H1 (cell line): Measurements from ENCODE around the gene TPSG1. TPM values are rescaled to one million over a fixed set of nuclear protein-coding genes. Genes with fewer than 3 reads are reported as not detected.

Source experiments
- CTCF ChIA-PET: fragments of 300-600 bp; sonication (Branson Sonifier 250); formaldehyde crosslinking; loops from one replicate; lab custom pipeline; 2021; ENCODE audit not compliant: partially characterized antibody; lab: Charles Lee
- POLR2A ChIA-PET: fragments of 300-600 bp; sonication (Branson Sonifier 250); formaldehyde crosslinking; loops from one replicate; lab custom pipeline; 2021; ENCODE audit warnings: inconsistent platforms; ENCODE audit not compliant: partially characterized antibody; lab: Charles Lee
- DNase-seq, 2 experiments: peaks; one replicate each; pipeline versions ENCODE4 v3.0.0 to v3.0.0-alpha.2; 2010 to 2022; ENCODE audit warnings: low spot score in 2 of 2, low read depth in 1 of 2, mixed read lengths in 1 of 2
- FAIRE-seq: peaks from 2 replicates; lab custom pipeline; 2011; peaks lifted over from hg19 to GRCh38; lab: Jason Lieb, UNC
- H2AFZ ChIP-seq: 2 replicates; pipeline ENCODE4 v1.8.1; 2012; ENCODE audit warnings: low read length, inconsistent platforms
- H2AK5ac ChIP-seq: 2 replicates; pipeline ENCODE4 v1.6.1; 2013; ENCODE audit warnings: low read depth, low read length
- H2BK120ac ChIP-seq: replicated peaks from 2 replicates; pipeline ENCODE3; 2013; ENCODE audit warnings: low read depth, low read length, inconsistent platforms
- H2BK12ac ChIP-seq: 2 replicates; pipeline ENCODE4 v1.6.1; 2013; ENCODE audit warnings: low read depth, low read length
- H2BK15ac ChIP-seq: 2 replicates; pipeline ENCODE4 v1.6.1; 2013; ENCODE audit warnings: low read length
- H2BK20ac ChIP-seq: 2 replicates; pipeline ENCODE4 v1.6.1; 2013; ENCODE audit warnings: low read length
- H2BK5ac ChIP-seq: 2 replicates; pipeline ENCODE4 v1.6.1; 2013; ENCODE audit warnings: low read depth, low read length
- H3K14ac ChIP-seq: 2 replicates; pipeline ENCODE4 v1.6.1; 2013; ENCODE audit warnings: inconsistent platforms; ENCODE audit not compliant: insufficient read length
- H3K18ac ChIP-seq: 2 replicates; pipeline ENCODE4 v1.6.1; 2013; ENCODE audit warnings: low read length; ENCODE audit errors: extremely low read depth
- H3K23ac ChIP-seq: 2 replicates; pipeline ENCODE4 v1.6.1; 2013; ENCODE audit warnings: inconsistent platforms; ENCODE audit not compliant: insufficient read length
- H3K23me2 ChIP-seq: 2 replicates; pipeline ENCODE4 v1.6.1; 2013; ENCODE audit warnings: low read depth, low read length
- H3K27ac ChIP-seq: 2 replicates; pipeline ENCODE4 v1.6.1; 2011; ENCODE audit warnings: low read depth, low read length, inconsistent platforms
- H3K27me3 ChIP-seq, 4 experiments: replicated peaks in 1 of 4; 1 replicate in 1 of 4; 2 replicates in 3 of 4; pipeline versions ENCODE4 v1.6.1 to v1.8.1; 2011 to 2013; ENCODE audit warnings: low read length in 3 of 4, mild to moderate bottlenecking in 3 of 4, inconsistent platforms in 2 of 4, mixed read lengths in 2 of 4, moderate library complexity in 1 of 4; ENCODE audit not compliant: control insufficient read depth in 3 of 4, insufficient read depth in 3 of 4; ENCODE audit errors: extremely low read depth in 1 of 4
- H3K36me3 ChIP-seq, 4 experiments: 2 replicates each; pipeline versions ENCODE4 v1.6.1 to v1.8.1; 2011 to 2013; ENCODE audit warnings: mild to moderate bottlenecking in 4 of 4, low read length in 3 of 4, moderate library complexity in 2 of 4, control low read depth in 1 of 4, inconsistent platforms in 1 of 4; ENCODE audit not compliant: insufficient read depth in 4 of 4, control insufficient read depth in 2 of 4
- H3K4ac ChIP-seq: replicated peaks from 2 replicates; pipeline ENCODE3; 2013; ENCODE audit warnings: low read length, low read depth, mixed read lengths, inconsistent platforms; ENCODE audit not compliant: insufficient read length
- H3K4me1 ChIP-seq, 4 experiments: replicated peaks in 1 of 4; 1 replicate in 1 of 4; 2 replicates in 3 of 4; pipeline versions ENCODE4 v1.6.1 to v1.8.1; 2011 to 2013; ENCODE audit warnings: low read length in 3 of 4, inconsistent platforms in 2 of 4, mixed read lengths in 1 of 4; ENCODE audit not compliant: insufficient read depth in 4 of 4, control insufficient read depth in 3 of 4
- H3K4me2 ChIP-seq, 2 experiments: 2 replicates each; pipeline versions ENCODE4 v1.6.1 to v1.8.1; 2011 to 2013; ENCODE audit warnings: low read depth in 2 of 2, low read length in 2 of 2, control low read depth in 1 of 2, inconsistent platforms in 1 of 2, mild to moderate bottlenecking in 1 of 2; ENCODE audit not compliant: insufficient read depth in 1 of 2
- H3K4me3 ChIP-seq, 4 experiments: fragments of 200-600, 300-600 bp in 1 of 4; sonication (generic), shearing (Covaris generic), sonication (Bioruptor Twin) in 1 of 4; 2 replicates each; pipeline versions ENCODE4 v1.5.1 to v1.8.1; 2011 to 2016; ENCODE audit warnings: low read length in 4 of 4, low read depth in 3 of 4, control low read depth in 2 of 4, inconsistent platforms in 2 of 4, mild to moderate bottlenecking in 2 of 4, mixed read lengths in 1 of 4, moderate library complexity in 1 of 4; ENCODE audit not compliant: insufficient read depth in 2 of 4; ENCODE audit errors: extremely low read depth in 1 of 4
- H3K56ac ChIP-seq: replicated peaks from 2 replicates; pipeline ENCODE3; 2013; ENCODE audit warnings: low read depth, mild to moderate bottlenecking, mixed read lengths, low read length, inconsistent platforms; ENCODE audit not compliant: insufficient read length
- H3K79me1 ChIP-seq: 2 replicates; pipeline ENCODE4 v1.6.1; 2013; ENCODE audit warnings: low read depth, low read length, control low read depth
- H3K79me2 ChIP-seq, 2 experiments: 2 replicates each; pipeline versions ENCODE4 v1.6.1 to v1.8.1; 2012 to 2013; ENCODE audit warnings: low read length in 2 of 2, mild to moderate bottlenecking in 2 of 2, inconsistent platforms in 1 of 2; ENCODE audit not compliant: insufficient read depth in 2 of 2, control insufficient read depth in 1 of 2
- H3K9ac ChIP-seq, 4 experiments: replicated peaks in 1 of 4; 1 replicate in 1 of 4; 2 replicates in 3 of 4; pipeline versions ENCODE4 v1.6.1 to v1.8.1; 2011 to 2013; ENCODE audit warnings: low read depth in 3 of 4, low read length in 3 of 4, control low read depth in 2 of 4, mild to moderate bottlenecking in 2 of 4, moderate library complexity in 2 of 4, inconsistent platforms in 1 of 4; ENCODE audit errors: extremely low read depth in 1 of 4
- H3K9me3 ChIP-seq, 2 experiments: 2 replicates each; pipeline versions ENCODE4 v1.6.1 to v1.8.1; 2012 to 2013; ENCODE audit warnings: mild to moderate bottlenecking in 2 of 2, moderate library complexity in 2 of 2, control low read depth in 1 of 2, inconsistent platforms in 1 of 2, low read depth in 1 of 2, low read length in 1 of 2, mixed read lengths in 1 of 2; ENCODE audit not compliant: insufficient read depth in 2 of 2
- H4K20me1 ChIP-seq, 2 experiments: replicated peaks in 1 of 2; 2 replicates each; pipeline versions ENCODE3 to v1.8.1; 2011 to 2013; ENCODE audit warnings: inconsistent platforms in 2 of 2, low read length in 2 of 2, mild to moderate bottlenecking in 1 of 2; ENCODE audit not compliant: insufficient read depth in 2 of 2, control insufficient read depth in 1 of 2
- H4K5ac ChIP-seq: 2 replicates; pipeline ENCODE4 v1.6.1; 2013; ENCODE audit warnings: low read length, low read depth, mixed read lengths, inconsistent platforms; ENCODE audit not compliant: insufficient read length
- H4K8ac ChIP-seq: 2 replicates; pipeline ENCODE4 v1.8.0; 2013; ENCODE audit warnings: mild to moderate bottlenecking, moderate library complexity, low read length, inconsistent platforms; ENCODE audit not compliant: insufficient read depth; ENCODE audit errors: extremely low read depth
- H4K91ac ChIP-seq: replicated peaks from 2 replicates; pipeline ENCODE3; 2013; ENCODE audit warnings: low read length, mixed read lengths, inconsistent platforms; ENCODE audit not compliant: insufficient read length
- CEBPB ChIP-seq: IDR thresholded peaks from 2 replicates; pipeline ENCODE4 v1.6.1; 2012; ENCODE audit warnings: low read depth, low read length
- CHD1 ChIP-seq: IDR thresholded peaks from 2 replicates; pipeline ENCODE4 v1.6.1; 2012; ENCODE audit warnings: low read depth, low read length, improper control_type of control experiment
- EP300 ChIP-seq, 2 experiments: IDR thresholded peaks; 1 replicate in 1 of 2; 2 replicates in 1 of 2; pipeline ENCODE4 v1.6.1; 2011 to 2012; ENCODE audit warnings: low read depth in 2 of 2, low read length in 2 of 2, mild to moderate bottlenecking in 2 of 2, borderline replicate concordance in 1 of 2, inconsistent platforms in 1 of 2, moderate library complexity in 1 of 2
- HDAC2 ChIP-seq, 2 experiments: fragments of 300-600 bp in 1 of 2; sonication (generic) in 1 of 2; IDR thresholded peaks; 2 replicates each; pipeline ENCODE4 v1.6.1; 2011 to 2012; ENCODE audit warnings: low read depth in 2 of 2, low read length in 2 of 2, mild to moderate bottlenecking in 2 of 2, moderate library complexity in 2 of 2, borderline replicate concordance in 1 of 2, inconsistent platforms in 1 of 2
- YY1 ChIP-seq: IDR thresholded peaks from 2 replicates; pipeline ENCODE4 v1.6.1; 2011; ENCODE audit warnings: low read depth, mild to moderate bottlenecking, low read length
- whole genome bisulfite sequencing, 2 experiments: shearing (Covaris generic) in 1 of 2; methylation state at CpG; one replicate each; pipeline versions ENCODE4 v1.1.6 to v1.1.7; 2013 to 2015; ENCODE audit warnings: low lambda C conversion rate in 2 of 2, mixed read lengths in 2 of 2, inconsistent platforms in 1 of 2, low coverage in 1 of 2, missing lambda C conversion rate in 1 of 2; ENCODE audit not compliant: insufficient replicate concordance in 2 of 2, insufficient coverage in 1 of 2, insufficient read length in 1 of 2; ENCODE audit errors: extremely low coverage in 1 of 2, missing lambda C conversion rate in 1 of 2; 5-methylcytosine and 5-hydroxymethylcytosine counted together
- polyA plus RNA-seq, 7 experiments: library from polyadenylated mRNA; depleted of rRNA in 3 of 7; stranded (reverse) in 5 of 7; unstranded in 2 of 7; fragments of >200 nt in 5 of 7; fragments of 200-250 nt in 2 of 7; gene quantifications; 1 replicate in 5 of 7; 2 replicates in 1 of 7; 4 replicates in 1 of 7; pipeline versions ENCODE4 v1.2.1 to v1.2.3, GENCODE V29; 2011 to 2013; ENCODE audit warnings: missing spikeins in 2 of 7, mixed read lengths in 2 of 7
- total RNA-seq: library from RNA; stranded (reverse); fragmentation: NEBNext Ultra II Directional; extraction: Animal tissue kit (Norgen Biotek cat#: 25700); gene quantifications from 2 replicates; pipeline ENCODE4 v1.2.1, GENCODE V29; 2021

The TPSG1 gene
- total and polyA plus RNA-seq, 2 of the 8 experiments (the other 6 are each of a cell fraction or from before 2014, with no cell fraction given): not detected

GRCh38 chr16:1211451-1212268, 13.4 kb downstream of the TPSG1 start:
- Histone ChIP-seq H2BK120ac (no peak overlapping the region), H4K8ac (no peak overlapping the region), H3K4ac (no peak overlapping the region), H3K9ac (no peak overlapping the region), H2AK5ac (no peak overlapping the region), H4K91ac (no peak overlapping the region), H2AFZ (no peak overlapping the region), H3K36me3 (peaks cover 2 to 59% (median 4%) of the 10 kb centered on the region in 4 experiments; a peak in 5 of 8 replicates), H3K4me3 (no peak overlapping the region), H3K18ac (no peak overlapping the region), H2BK20ac (no peak overlapping the region), H2BK12ac (no peak overlapping the region), H3K9me3 (no peaks in the 10 kb centered on the region), H3K27me3 (no peaks in the 10 kb centered on the region), H2BK15ac (no peak overlapping the region), H3K79me2 (no peaks in the 10 kb centered on the region), H3K4me2 (no peak overlapping the region), H2BK5ac (no peak overlapping the region), H3K27ac (no peak overlapping the region), H3K14ac (no peak overlapping the region), H4K5ac (no peak overlapping the region), H3K4me1 (no peaks in the 10 kb centered on the region), H3K79me1 (no peaks in the 10 kb centered on the region), H3K56ac (no peak overlapping the region), H3K23me2 (no peaks in the 10 kb centered on the region), H3K23ac (no peak overlapping the region), H4K20me1 (peaks cover 0 to 10% of the 10 kb centered on the region in 2 experiments)
- TF ChIP-seq HDAC2 (IDR thresholded peaks at IDR 0.05; ENCODE audit: borderline replicate concordance in 1 of 2, low read depth in 2 of 2, low read length in 2 of 2) (no peak), CHD1 (no peak), CEBPB (no peak), EP300 (IDR thresholded peaks at IDR 0.05; ENCODE audit: borderline replicate concordance in 1 of 2, low read depth in 2 of 2, low read length in 2 of 2) (no peak), YY1 (no peak)
- DNase-seq: no peak
- WGBS, 2 experiments: 90% methylated on average over 43 of the region's 65 CpGs; no CpG with 5 or more reads in 1 of the 2 experiments
- FAIRE-seq: no peak
- POLR2A ChIA-PET: no interaction called here
- CTCF ChIA-PET: interaction anchor here (0.9 kb wide), 1 partner anchor 104 kb away, joined by 3 read pairs; no protein-coding TSS in a partner anchor
